Measurements from ENCODE around the gene ZNF778. TPM values are rescaled to one million over a fixed set of nuclear protein-coding genes. Genes with fewer than 3 reads are reported as not detected.

ZNF778 gene
- total and polyA plus RNA-seq, 2 of the 8 experiments (the other 6 are each of a cell fraction or from before 2014, with no cell fraction given): 9.5 to 21.9 TPM

GRCh38 chr16:89221604-89222003 lies 4.1 kb downstream of the ZNF778 start (continued):
- TF ChIP-seq RXRA (IDR thresholded peaks at IDR 0.05; ENCODE audit: insufficient read depth, low read depth, low read length) (no peak), TBP (IDR thresholded peaks at IDR 0.05; ENCODE audit: low read depth, low read length) (no peak), RNF2 (IDR thresholded peaks at IDR 0.05; ENCODE audit: borderline replicate concordance, low read depth, low read length, missing control alignments, poor library complexity, severe bottlenecking) (no peak), BCL11A (IDR thresholded peaks at IDR 0.05; ENCODE audit: low read depth in 2 of 2, low read length in 2 of 2) (no peak), SAP30 (IDR thresholded peaks at IDR 0.05; ENCODE audit: insufficient read depth, insufficient replicate concordance, low read length) (no peak)
- TF ChIP-seq, protein P1, sequence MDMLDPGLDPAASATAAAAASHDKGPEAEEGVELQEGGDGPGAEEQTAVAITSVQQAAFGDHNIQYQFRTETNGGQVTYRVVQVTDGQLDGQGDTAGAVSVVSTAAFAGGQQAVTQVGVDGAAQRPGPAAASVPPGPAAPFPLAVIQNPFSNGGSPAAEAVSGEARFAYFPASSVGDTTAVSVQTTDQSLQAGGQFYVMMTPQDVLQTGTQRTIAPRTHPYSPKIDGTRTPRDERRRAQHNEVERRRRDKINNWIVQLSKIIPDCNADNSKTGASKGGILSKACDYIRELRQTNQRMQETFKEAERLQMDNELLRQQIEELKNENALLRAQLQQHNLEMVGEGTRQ (IDR thresholded peaks at IDR 0.05; ENCODE audit: low read length): no peak
